RPMI7951 (cell line): Measurements from ENCODE around the gene PDE9A. TPM values are rescaled to one million over a fixed set of nuclear protein-coding genes. Genes with fewer than 3 reads are reported as not detected.
"Not testable (repeated sequence)": the region's sequence is repeated elsewhere in the genome, so short reads cannot be mapped to it uniquely, and the experiment has no call there.

Experiments used
- DNase-seq: peaks from one replicate; pipeline ENCODE4 v3.0.0-alpha.2; 2012; ENCODE audit warnings: low read depth
- total RNA-seq: library from RNA; depleted of rRNA; stranded (reverse); fragments of >200 nt; shearing (Covaris generic); gene quantifications from 2 replicates; pipeline ENCODE4 v1.2.3, GENCODE V29; 2014

PDE9A gene
- total RNA-seq, 1 experiment from 2014 or later = not detected

DNA sequence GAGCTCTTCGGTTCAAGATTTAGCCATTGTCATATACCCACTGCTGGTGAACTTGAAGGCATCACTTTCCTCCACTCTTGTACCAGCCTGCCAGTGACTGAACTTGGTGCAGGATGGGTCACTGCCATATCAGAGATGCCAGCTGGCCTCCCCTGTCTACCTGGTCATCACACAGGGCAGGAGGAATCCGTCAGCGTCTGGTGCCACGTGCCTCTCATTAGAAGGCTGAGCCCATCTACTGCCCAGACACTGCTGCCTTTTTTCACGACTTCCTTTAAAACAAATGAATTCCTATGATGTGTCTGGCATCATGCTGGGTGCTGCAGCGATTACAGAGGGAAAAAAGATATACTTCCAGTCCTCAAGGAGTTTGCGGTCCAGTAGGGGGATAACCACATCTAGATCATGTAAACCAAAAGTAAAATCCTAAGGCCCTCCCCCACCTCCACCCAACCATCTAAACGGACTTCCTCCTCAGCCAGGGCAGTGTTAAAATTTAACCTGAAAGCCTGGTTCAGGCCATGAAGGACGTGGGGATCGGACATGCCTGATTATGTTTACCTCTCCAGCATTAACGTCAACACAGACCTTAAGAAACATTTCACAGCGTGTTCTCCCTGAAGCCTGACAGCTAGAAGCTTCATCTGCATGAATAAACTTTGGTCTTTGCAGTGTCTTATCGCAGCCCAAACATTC, 29.2 kb upstream of the PDE9A start:
- no peak for DNase-seq

GRCh38 chr21:42624936-42625335, 28.5 kb upstream of the PDE9A start:
- DNase-seq = no peak

GRCh38 chr21:42626171-42626570, 27.2 kb upstream of the PDE9A start:
- no peak for DNase-seq

DNA sequence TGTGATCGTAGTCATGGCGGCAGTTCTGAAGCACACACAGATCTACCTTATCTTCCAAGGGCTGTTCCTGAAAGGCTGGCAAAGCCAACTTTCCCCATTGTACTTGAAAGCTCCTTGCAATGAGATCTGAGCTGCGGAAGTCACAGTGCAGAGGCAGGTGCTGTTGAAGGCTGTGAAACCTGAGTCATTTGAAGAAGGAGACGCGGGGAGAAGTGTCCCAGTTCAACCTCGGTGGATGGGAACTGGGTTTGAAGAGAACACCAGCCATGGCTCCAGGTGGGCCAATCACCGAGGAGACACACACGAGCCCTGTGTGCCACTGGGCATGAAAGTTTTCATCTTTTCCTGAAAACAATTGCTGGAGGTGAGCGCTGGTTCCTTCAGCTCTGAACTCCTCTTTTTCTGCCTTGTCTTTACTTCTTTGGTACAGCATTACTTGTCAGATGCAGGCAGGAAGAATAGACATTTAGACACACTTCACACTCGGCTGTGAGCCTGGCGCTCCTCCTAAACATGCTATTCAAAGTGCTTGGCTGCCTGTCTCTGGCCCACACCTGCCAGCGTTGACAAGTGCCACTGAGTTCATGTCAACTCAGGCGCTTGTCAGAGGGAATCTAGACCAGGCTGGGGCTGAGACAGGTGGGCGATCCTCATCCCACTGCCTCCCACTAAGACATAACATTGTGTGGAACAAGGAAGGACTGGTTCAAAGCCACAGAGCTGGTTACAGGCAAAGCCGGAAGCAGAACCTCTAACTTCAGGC, 25.7 kb upstream of the PDE9A start:
- DNase-seq = no peak

- not testable (repeated sequence) for DNase-seq
These were observed 24.9 kb upstream of the PDE9A start for GRCh38 chr21:42628466-42629061.

DNA sequence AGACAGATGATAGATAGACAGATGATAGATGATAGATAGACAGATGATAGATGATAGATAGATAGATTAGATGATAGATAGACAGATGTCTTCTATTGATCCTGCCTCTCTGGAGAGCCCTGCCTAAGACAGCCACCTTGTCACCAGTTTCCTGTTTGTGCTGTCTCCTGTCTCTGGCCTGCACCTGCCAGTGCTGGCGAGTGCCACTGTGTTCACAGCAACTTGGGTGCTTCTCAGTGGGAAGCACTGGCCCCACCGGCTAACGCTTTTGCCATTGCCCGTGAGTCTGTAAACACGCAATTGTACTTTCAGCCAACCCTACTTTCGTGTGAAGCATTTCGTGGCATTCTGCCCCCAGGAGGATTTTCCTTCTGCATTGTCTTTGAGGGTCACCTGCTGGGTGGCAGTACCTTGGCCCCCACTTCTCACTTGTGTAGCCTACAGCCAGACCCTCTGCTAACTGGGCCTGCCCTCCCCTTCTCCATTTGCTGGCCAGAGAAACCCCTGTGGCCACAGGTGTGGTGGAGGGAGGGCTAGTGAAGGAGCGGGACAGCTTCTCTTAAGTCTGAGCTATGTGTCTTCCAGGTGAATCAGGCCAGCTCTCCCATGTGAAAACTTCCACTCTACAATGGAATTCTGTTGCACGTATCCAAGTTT, 23.4 kb upstream of the PDE9A start:
- no peak for DNase-seq

GRCh38 chr21:42630626-42631025, 22.8 kb upstream of the PDE9A start:
- DNase-seq = no peak

DNA sequence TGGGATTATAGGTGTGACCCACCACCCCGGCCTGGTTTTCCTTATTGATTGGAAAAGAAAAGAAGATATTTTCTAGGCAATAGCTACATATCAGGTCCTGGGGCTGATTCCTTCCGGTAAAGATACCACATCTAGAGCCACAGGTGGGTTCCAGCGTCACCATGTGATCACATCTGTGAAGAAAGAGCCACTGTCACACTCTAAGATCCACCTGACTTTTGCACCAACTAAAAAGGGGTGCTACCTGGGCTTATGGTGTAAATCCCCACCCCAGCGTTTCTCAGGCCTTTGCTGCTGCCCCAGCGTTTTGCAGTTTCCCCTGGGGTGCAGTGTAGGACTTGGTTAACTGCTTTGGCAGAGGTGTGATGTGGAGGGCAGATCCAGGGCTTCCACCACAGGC, 22.3 kb upstream of the PDE9A start:
- DNase-seq = no peak

DNA sequence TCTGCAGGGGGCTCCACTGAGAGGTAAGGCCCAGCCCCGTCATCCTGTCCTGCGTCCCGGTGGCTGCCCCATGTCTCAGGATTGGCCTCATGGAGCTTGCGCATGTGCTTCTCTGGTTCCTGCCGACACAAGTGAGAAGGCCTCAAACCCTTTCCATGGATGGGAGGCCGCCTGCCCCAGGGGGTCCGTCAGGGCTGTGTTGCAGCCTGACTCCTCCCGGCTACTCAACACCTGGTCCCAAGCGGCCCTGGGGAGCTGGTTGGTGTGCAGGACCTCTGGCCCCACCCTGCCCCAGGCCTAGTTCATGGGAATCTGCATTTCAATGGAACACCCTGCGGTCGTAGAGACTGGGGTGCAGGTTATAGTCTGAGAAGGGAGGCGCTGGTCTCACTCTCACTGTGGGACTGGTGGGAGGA, 21.1 kb upstream of the PDE9A start:
- DNase-seq = no peak

DNA sequence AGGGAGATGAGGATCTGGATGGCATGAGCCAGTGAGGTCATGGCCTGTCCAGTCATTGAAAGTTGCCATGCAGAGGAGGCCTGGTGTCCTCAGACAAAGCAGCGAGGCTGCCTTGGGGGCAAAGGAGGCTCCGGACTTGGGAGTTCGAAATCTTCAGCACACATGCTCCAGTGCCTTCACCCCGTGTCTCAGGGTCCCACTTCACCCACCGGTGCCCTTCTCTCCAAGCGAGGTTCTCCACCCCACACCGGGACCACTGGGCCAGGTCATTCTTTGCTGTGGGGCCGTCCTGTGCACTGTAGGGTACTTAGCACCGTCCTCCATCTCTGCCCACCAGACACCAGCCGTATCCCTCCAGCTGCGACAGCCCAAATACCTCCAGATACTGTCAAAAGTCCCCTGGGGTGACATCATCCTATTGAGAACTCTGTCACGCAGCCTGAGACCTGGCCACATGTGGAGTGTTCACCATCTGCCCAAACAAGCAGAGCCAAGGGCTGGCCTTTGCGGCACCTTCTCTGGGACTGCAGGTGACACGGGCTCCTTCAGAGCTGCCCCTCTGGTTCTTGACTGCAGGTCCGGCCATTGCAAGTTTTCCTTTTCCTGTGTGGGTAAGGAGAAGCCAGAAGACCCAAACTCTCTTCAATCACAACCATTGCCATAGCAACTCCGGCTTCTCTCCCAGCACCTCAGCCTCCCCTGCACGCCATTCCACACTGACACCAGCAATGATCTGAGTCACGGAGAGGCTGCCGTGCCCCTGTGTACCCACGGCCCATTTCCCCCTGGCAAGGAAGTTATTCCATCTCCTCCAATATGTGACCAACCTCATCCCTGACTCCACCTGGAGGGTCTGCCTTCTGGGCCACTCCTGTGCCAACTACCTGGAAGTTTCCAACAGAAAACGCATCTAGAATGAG, 20.4 kb upstream of the PDE9A start:
- DNase-seq = no peak

- DNase-seq = no peak
These were observed 19.6 kb upstream of the PDE9A start for GRCh38 chr21:42633858-42634257.

DNA sequence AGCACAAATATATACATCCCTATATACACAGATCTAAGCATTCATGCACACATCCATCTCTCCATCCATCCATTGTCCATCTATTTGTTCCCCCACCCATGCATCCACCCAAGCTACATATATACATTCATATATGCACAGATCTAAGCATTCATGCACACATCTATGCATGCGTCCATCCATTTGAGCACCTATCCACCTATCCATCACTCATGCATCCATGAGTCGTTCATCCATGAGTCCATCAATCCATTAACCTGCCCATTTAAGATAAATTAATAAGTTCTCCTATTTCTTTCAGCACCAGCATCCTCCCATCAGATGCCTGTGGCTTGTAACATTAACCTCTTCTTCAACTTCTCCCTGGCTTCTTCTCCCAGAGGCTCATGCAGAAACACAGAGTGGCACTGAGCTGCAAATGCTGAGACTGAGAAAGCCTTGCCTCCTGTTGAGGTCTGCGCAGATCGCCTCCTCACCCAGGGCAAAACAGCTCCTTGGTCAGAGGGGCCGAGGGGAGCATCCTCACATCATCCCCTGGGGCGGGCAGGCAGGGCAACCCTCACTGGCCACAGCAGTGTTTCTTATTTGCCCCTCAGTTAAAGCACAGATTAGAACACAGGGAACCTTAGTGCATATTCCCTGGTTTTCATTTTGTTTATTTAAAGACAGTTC, 17.4 kb upstream of the PDE9A start:
- DNase-seq = no peak

DNA sequence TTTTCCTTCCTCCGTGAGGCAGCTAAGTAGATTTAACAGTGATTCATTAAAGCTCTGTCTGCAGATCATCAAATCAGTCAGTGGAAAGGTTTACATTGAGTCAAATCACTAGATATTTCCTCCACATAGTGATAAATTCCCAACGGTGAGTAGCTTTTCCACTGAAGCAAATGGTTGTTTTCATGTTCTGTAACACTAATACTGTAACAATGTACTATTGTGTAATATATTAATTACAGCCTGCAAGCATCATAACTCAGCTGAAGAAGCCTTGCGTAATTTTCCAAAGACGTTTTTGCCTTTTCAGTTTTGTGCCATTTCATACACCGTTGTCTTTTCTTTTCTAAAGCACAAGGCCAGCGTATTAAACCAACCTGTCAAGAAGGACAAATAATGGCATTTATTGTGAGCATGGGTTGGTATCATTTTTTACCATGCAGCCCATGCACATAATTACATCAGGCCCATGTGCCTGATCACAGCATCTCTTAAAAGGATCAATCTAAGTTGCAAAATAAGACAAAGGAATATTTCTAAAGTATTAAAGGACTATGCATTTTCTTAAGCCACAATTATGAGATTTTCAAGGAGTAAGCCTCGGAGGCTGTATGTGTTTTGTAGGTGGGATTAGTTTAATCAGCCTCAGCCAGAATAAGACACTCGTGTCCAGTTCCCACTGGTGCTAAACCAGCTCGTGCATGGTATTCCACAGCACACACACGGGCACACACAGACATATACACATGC, 16.7 kb upstream of the PDE9A start:
- no peak for DNase-seq

DNA sequence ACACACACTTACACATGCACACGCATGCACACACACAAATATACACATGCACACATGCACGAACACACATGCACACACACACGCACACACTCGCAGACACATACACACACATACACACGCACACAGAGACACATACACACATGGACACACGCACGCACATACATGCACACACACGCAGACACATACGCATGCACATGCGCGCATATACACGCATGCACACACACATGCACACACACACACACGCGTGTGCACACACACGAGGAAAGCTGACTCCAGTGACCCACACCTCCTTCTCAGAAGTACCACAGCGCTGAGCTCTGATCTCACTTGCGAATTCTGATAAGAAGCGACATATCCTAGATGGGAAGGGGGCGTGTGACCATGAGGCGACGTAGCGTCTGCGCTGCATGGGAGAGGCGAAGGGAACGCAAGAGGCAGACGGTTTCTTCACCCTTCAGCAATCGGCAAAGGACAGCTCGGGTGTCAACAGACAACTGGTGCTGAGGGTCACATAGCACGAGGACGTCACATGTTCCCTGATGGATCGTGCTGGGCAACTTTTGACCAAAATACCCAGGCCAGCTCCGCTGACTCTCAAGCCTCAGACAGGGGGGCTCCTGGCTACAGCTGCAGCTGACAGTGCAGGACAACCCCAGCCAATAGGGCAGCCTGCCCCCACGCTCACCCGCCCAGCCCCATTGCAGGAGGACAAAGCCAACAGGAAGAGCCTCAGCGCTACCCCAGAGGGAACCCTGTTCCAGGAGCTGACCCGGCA, 16.0 kb upstream of the PDE9A start:
- DNase-seq = no peak

DNA sequence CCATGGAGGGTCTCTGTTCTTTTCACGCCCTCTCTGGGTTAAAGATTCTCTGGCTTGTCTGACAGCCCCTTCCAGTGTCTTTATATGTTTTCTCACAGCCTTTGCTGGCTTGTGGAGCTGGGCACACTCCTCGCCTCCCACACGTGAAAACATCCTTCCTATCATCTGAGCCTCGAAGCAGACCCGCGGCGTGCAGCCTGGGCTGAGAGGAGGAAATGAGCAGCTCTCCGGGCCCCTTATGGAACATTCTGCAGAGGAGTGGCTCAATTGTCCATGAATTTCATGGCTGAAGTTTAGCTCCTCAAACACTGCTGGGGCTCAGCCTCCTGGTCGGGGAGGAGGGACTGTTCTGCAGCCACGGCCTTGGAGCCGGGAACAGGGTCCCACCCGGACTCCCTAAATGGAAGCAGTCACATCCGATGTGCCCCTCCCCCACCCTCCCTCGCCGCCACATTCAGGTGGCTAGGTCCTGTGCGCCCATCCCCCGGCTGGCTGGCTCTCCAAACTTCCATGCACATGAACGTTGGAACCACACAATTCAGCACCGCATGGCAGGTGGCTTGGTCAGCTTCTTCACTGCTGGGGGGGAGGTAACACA, 15.1 kb upstream of the PDE9A start:
- no peak for DNase-seq

- no peak for DNase-seq
These were observed 13.7 kb upstream of the PDE9A start for GRCh38 chr21:42639646-42640152.

- no peak for DNase-seq
These were observed 12.9 kb upstream of the PDE9A start for GRCh38 chr21:42640486-42640885.

DNA sequence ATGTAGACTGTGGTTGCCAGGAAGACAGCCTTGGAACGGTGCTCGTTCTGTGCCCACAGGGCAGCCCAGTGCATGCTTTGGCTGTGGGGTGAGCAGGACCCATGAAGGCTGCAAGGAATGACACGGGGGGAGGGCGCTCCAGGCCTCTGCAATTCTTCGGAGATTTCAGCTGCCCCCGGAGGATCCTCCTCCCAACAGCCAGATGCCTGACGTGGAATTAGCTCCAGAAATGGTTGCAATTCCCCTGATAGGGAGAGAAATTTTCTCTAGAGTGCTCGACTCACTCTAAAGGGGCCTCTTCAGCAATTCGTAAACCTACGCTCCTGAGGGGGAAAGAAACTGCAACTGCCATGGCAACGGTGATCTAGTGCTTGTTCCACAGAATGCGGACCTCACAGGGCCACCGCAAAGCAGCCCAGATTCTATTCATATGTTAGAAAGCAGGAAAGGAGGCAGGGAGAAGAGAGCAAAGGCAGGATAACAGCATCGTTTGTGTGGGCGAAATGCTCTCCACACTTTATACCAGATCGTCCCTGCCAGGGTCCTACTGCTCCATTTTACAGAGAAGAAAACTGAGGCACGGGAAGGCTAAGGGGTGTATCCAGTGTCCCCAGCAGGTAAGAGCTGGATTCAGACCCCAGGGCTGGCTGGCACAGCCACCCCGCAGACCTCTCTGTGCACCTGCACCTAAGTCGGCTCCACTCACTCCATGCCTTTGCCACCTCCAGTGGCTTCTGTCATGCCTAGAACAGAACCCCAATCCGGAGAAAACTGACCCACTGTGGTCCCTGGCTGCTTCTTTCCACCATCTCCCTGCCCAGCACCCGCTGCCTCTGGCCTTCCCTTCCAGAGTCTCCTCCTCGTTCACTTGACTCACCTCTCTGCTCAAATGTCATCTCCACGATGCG, 11.9 kb upstream of the PDE9A start:
- DNase-seq = no peak
